HepG2 (cell line): ENCODE measurements around the gene DHTKD1. TPM values are rescaled to one million over a fixed set of nuclear protein-coding genes. Genes with fewer than 3 reads are reported as not detected.

ENCODE experiments used
- ATAC-seq: fragments of 200-7000 bp; cut with Tn5 transposase; 3 replicates; pipeline ENCODE4 v1.9.1; 2020; ENCODE audit warnings: mild to moderate bottlenecking, moderate library complexity
- BruUV-seq: library from RNA; stranded (reverse); fragments of 400-500 nt; replicated peaks from 2 replicates; lab custom pipeline; 2021; lab: Mats Ljungman, UMichigan
- CTCF ChIA-PET: fragments of 300-600 bp; formaldehyde crosslinking; extraction: SDS; loops from one replicate; lab custom pipeline; 2021; ENCODE audit warnings: low total read pairs, inconsistent platforms, low intra/inter-chr PET ratio; lab: Yijun Ruan, JAX
- POLR2A ChIA-PET: fragments of 350-600 bp; sonication (Branson Sonifier 250); formaldehyde crosslinking; loops from one replicate; lab custom pipeline; 2020; ENCODE audit warnings: antibody characterized with exemption, inconsistent platforms; lab: Yijun Ruan, JAX
- DNase-seq: peaks from one replicate; pipeline ENCODE4 v3.0.0-alpha.2; 2015; ENCODE audit warnings: low spot score
- FAIRE-seq: peaks from 3 replicates; lab custom pipeline; 2011; peaks lifted over from hg19 to GRCh38; lab: Jason Lieb, UNC
- H2AFZ ChIP-seq: one replicate; pipeline ENCODE4 v1.6.1; 2011; ENCODE audit warnings: low read length, inconsistent platforms
- H3K27ac ChIP-seq: fragments of 300-600 bp; 3 replicates; pipeline ENCODE4 v1.8.0; 2011; ENCODE audit warnings: mixed run types, mild to moderate bottlenecking, mixed read lengths, low read length, inconsistent platforms; ENCODE audit not compliant: insufficient read depth; ENCODE audit errors: extremely low read length
- H3K27me3 ChIP-seq, 2 experiments: fragments of 200-600 bp in 1 of 2; 2 replicates in 1 of 2; 3 replicates in 1 of 2; pipeline versions ENCODE4 v1.6.0 to v1.8.0; 2011; ENCODE audit warnings: low read length in 2 of 2, mild to moderate bottlenecking in 2 of 2, moderate library complexity in 2 of 2, inconsistent platforms in 1 of 2; ENCODE audit not compliant: insufficient read depth in 2 of 2, control insufficient read depth in 1 of 2
- H3K36me3 ChIP-seq, 2 experiments: fragments of 200-600 bp in 1 of 2; replicated peaks in 1 of 2; 2 replicates in 1 of 2; 3 replicates in 1 of 2; pipeline versions ENCODE4 v1.5.1 to v1.8.0; 2011; ENCODE audit warnings: low read length in 2 of 2, inconsistent platforms in 1 of 2; ENCODE audit not compliant: insufficient read depth in 2 of 2, control insufficient read depth in 1 of 2
- H3K4me1 ChIP-seq: 2 replicates; pipeline ENCODE4 v1.5.1; 2012; ENCODE audit warnings: low read length, inconsistent platforms; ENCODE audit not compliant: insufficient read depth
- H3K4me2 ChIP-seq: 2 replicates; pipeline ENCODE4 v1.6.0; 2011; ENCODE audit warnings: low read depth, low read length, inconsistent platforms
- H3K4me3 ChIP-seq, 3 experiments: fragments of 200-600 bp in 1 of 3; sonication (generic), shearing (Covaris generic) in 1 of 3; replicated peaks in 1 of 3; 2 replicates each; pipeline ENCODE4 v1.5.1; 2011 to 2016; ENCODE audit warnings: low read length in 3 of 3, inconsistent platforms in 2 of 3, low read depth in 2 of 3, mild to moderate bottlenecking in 2 of 3, control low read depth in 1 of 3, mixed read lengths in 1 of 3; ENCODE audit not compliant: insufficient read depth in 1 of 3
- H3K79me2 ChIP-seq: one replicate; pipeline ENCODE4 v1.6.1; 2011; ENCODE audit warnings: low read length, inconsistent platforms; ENCODE audit not compliant: insufficient read depth
- H3K9ac ChIP-seq: 2 replicates; pipeline ENCODE4 v1.6.0; 2011; ENCODE audit warnings: mild to moderate bottlenecking, low read depth, low read length, inconsistent platforms; ENCODE audit not compliant: insufficient read depth
- H3K9me3 ChIP-seq: 2 replicates; pipeline ENCODE4 v1.5.1; 2012; ENCODE audit warnings: mild to moderate bottlenecking, low read length
- H4K20me1 ChIP-seq: 2 replicates; pipeline ENCODE4 v1.6.0; 2011; ENCODE audit warnings: inconsistent platforms, mild to moderate bottlenecking, low read length, moderate library complexity; ENCODE audit not compliant: insufficient read depth
- AKAP8 ChIP-seq: sonication (generic); formaldehyde crosslinking; IDR thresholded peaks from 2 replicates; pipeline ENCODE4 v1.5.1; 2020; ENCODE audit warnings: mild to moderate bottlenecking, missing genetic modification reagents
- ARID2 ChIP-seq: sonication (generic); formaldehyde crosslinking; IDR thresholded peaks from 2 replicates; pipeline ENCODE4 v1.8.1; 2022; ENCODE audit warnings: mild to moderate bottlenecking, missing genetic modification reagents, borderline replicate concordance
- CENPBD1 ChIP-seq: sonication (generic); formaldehyde crosslinking; IDR thresholded peaks from 2 replicates; pipeline ENCODE4 v1.8.0; 2022; ENCODE audit warnings: missing genetic modification reagents, low read depth, mild to moderate bottlenecking, borderline replicate concordance
- IKZF4 ChIP-seq: sonication (generic); formaldehyde crosslinking; IDR thresholded peaks from 2 replicates; pipeline ENCODE4 v1.5.1; 2020; ENCODE audit warnings: borderline replicate concordance, mild to moderate bottlenecking, low read depth, missing genetic modification reagents; ENCODE audit errors: not compliant biosample characterization
- KAT8 ChIP-seq: IDR thresholded peaks from 2 replicates; pipeline ENCODE4 v1.6.1; 2016; ENCODE audit warnings: missing genetic modification reagents, missing compliant biosample characterization
- MEIS2 ChIP-seq: sonication (generic); formaldehyde crosslinking; IDR thresholded peaks from 2 replicates; pipeline ENCODE4 v1.9.0; 2021; ENCODE audit warnings: mild to moderate bottlenecking, missing genetic modification reagents
- MXD1 ChIP-seq: sonication (generic); formaldehyde crosslinking; IDR thresholded peaks from 2 replicates; pipeline ENCODE4 v1.4.0; 2020; ENCODE audit warnings: mild to moderate bottlenecking, missing genetic modification reagents
- RAD51 ChIP-seq: fragments of 450-650 bp; IDR thresholded peaks from 2 replicates; pipeline ENCODE4 v1.6.1; 2016; ENCODE audit warnings: borderline replicate concordance
- SETDB1 ChIP-seq: sonication (generic); formaldehyde crosslinking; IDR thresholded peaks from 2 replicates; pipeline ENCODE4 v1.5.1; 2020; ENCODE audit warnings: missing genetic modification reagents, mild to moderate bottlenecking, borderline replicate concordance
- SIX4 ChIP-seq: sonication (generic); formaldehyde crosslinking; IDR thresholded peaks from 2 replicates; pipeline ENCODE4 v1.4.0; 2020; ENCODE audit warnings: missing genetic modification reagents
- SP1 ChIP-seq, 2 experiments: fragments of 450-650 bp in 1 of 2; sonication (generic) in 1 of 2; formaldehyde crosslinking in 1 of 2; IDR thresholded peaks; 2 replicates each; pipeline versions ENCODE4 v1.4.0 to v1.6.1; 2016 to 2020; ENCODE audit warnings: missing genetic modification reagents in 1 of 2
- STAG1 ChIP-seq: sonication (generic); formaldehyde crosslinking; IDR thresholded peaks from 2 replicates; pipeline ENCODE4 v1.4.0; 2020; ENCODE audit warnings: missing genetic modification reagents
- TOE1 ChIP-seq: sonication (generic); formaldehyde crosslinking; IDR thresholded peaks from 2 replicates; pipeline ENCODE4 v1.4.0; 2020; ENCODE audit warnings: mild to moderate bottlenecking, missing genetic modification reagents
- ZBTB34 ChIP-seq: sonication (generic); formaldehyde crosslinking; IDR thresholded peaks from 2 replicates; pipeline ENCODE4 v1.8.0; 2022; ENCODE audit warnings: mild to moderate bottlenecking, missing genetic modification reagents
- ZNF12 ChIP-seq: sonication (generic); formaldehyde crosslinking; IDR thresholded peaks from 2 replicates; pipeline ENCODE4 v1.5.0; 2020; ENCODE audit warnings: missing genetic modification reagents
- ZNF17 ChIP-seq: sonication (generic); formaldehyde crosslinking; IDR thresholded peaks from 2 replicates; pipeline ENCODE4 v1.5.0; 2020; ENCODE audit warnings: mild to moderate bottlenecking, missing genetic modification reagents
- ZNF264 ChIP-seq: sonication (generic); formaldehyde crosslinking; IDR thresholded peaks from 2 replicates; pipeline ENCODE4 v1.4.0; 2020; ENCODE audit warnings: missing genetic modification reagents
- ZNF317 ChIP-seq: sonication (generic); formaldehyde crosslinking; IDR thresholded peaks from 2 replicates; pipeline ENCODE4 v1.5.0; 2020; ENCODE audit warnings: mild to moderate bottlenecking, missing genetic modification reagents
- ZNF496 ChIP-seq: sonication (generic); formaldehyde crosslinking; IDR thresholded peaks from 2 replicates; pipeline ENCODE4 v1.8.1; 2023; ENCODE audit warnings: mild to moderate bottlenecking, moderate library complexity, missing genetic modification reagents; ENCODE audit not compliant: insufficient replicate concordance
- ZNF562 ChIP-seq: sonication (generic); formaldehyde crosslinking; IDR thresholded peaks from 2 replicates; pipeline ENCODE4 v1.8.0; 2022; ENCODE audit warnings: missing genetic modification reagents, borderline replicate concordance
- WGBS: methylation state at CpG from one replicate; pipeline ENCODE4 v1.1.6; 2017; ENCODE audit warnings: low lambda C conversion rate; 5-methylcytosine and 5-hydroxymethylcytosine counted together
- in situ Hi-C: cut with HindIII; loops from 2 replicates; pipeline ENCODE4 v1.10.0; 2017; ENCODE audit warnings: low pct_unique_long_range_greater_than_20kb; ENCODE audit not compliant: extremely low pct_ligation_motif_present
- intact Hi-C: fragments of 100-400 bp; cut with micrococcal nuclease; formaldehyde crosslinking; loops from one replicate; pipeline ENCODE4 v1.10.0; 2022; ENCODE audit not compliant: unreplicated experiment
- polyA plus RNA-seq, 8 experiments: library from polyadenylated mRNA; depleted of rRNA in 3 of 8; stranded (reverse) in 7 of 8; unstranded in 1 of 8; fragments of >200 nt; fragmentation: Illumina TruSeq in 4 of 8; extraction: Trizol in 4 of 8; gene quantifications; 2 replicates each; pipeline versions ENCODE4 v1.2.1 to v1.2.3, GENCODE V29; 2011 to 2016; ENCODE audit warnings: low read depth in 4 of 8, missing spikeins in 1 of 8, mixed read lengths in 1 of 8; ENCODE audit not compliant: insufficient read depth in 1 of 8
- total RNA-seq, 5 experiments: library from RNA; depleted of rRNA; stranded (reverse); fragments of >200 nt; fragmentation: Illumina TruSeq; extraction: Trizol; gene quantifications; 2 replicates each; pipeline ENCODE4 v1.2.3, GENCODE V29; 2016; ENCODE audit warnings: low read depth in 1 of 5

The DHTKD1 gene
- total and polyA plus RNA-seq, 2 of the 13 experiments (the other 11 are each of a cell fraction or from before 2014, with no cell fraction given): 9.6 to 14.1 TPM

GRCh38 chr10:12051241-12051640, 17.5 kb upstream of the DHTKD1 start:
- Histone ChIP-seq H3K27ac (no peak overlapping the region), H3K9ac (no peak overlapping the region), H4K20me1 (no peaks in the 10 kb centered on the region), H3K27me3 (no peaks in the 10 kb centered on the region; a peak in 1 of 5 replicates), H3K9me3 (no peaks in the 10 kb centered on the region), H3K4me1 (peaks cover 33% of the 10 kb centered on the region)
- ChIA-PET POLR2A (interaction anchor here (0.9 kb wide), 1 partner anchor 17 kb away, joined by 3 read pairs; no protein-coding TSS in a partner anchor), CTCF (no interaction called here)
- BruUV-seq: no TSS peak
- in situ Hi-C loops: no loop called here
- FAIRE-seq: no peak
- WGBS: 49% methylated on average over 4 of the region's 4 CpGs
- TF ChIP-seq KAT8 (CRISPR knock-in tag) (no peak), ZBTB34 (no peak), MEIS2 (CRISPR knock-in tag) (no peak), SP1 (IDR thresholded peaks at IDR 0.05) (no peak), SP1 (CRISPR knock-in tag; IDR thresholded peaks at IDR 0.05) (no peak), MXD1 (no peak), ZNF12 (CRISPR knock-in tag) (no peak), STAG1 (no peak), ZNF264 (CRISPR knock-in tag) (no peak), TOE1 (no peak), ZNF317 (CRISPR knock-in tag) (no peak), ARID2 (CRISPR knock-in tag) (no peak), ZNF496 (no peak), CENPBD1 (CRISPR knock-in tag) (no peak), SETDB1 (CRISPR knock-in tag) (no peak), ZNF562 (CRISPR knock-in tag) (no peak), IKZF4 (no peak), RAD51 (no peak), SIX4 (CRISPR knock-in tag) (no peak), AKAP8 (CRISPR knock-in tag) (no peak), ZNF17 (CRISPR knock-in tag) (no peak)
- TF ChIP-seq, all 625 proteins: peak for 0
- Histone ChIP-seq H3K4me2 (no peak overlapping the region), H3K4me3 (no peak overlapping the region), H3K36me3 (no peaks in the 10 kb centered on the region), H3K79me2 (no peaks in the 10 kb centered on the region), H2AFZ (no peak overlapping the region)
- DNase-seq (no peak), ATAC-seq (no peak)
- intact Hi-C loops: no loop called here
